Gastrocnemius medialis (tissue), 4 donors: ENCODE measurements around the gene SLC1A5.

Experiments
- POLR2A ChIP-seq, 2 donors: fragments of 450-650 bp; IDR thresholded peaks; one replicate each; pipeline ENCODE4 v1.6.1; 2017; ENCODE audit warnings: antibody characterized with exemption in 2 of 2, mild to moderate bottlenecking in 2 of 2, moderate library complexity in 2 of 2
- TF ChIP-seq, protein P1 (sequence below), 5 experiments: fragments of 450-650 bp in 3 of 5; fragments of 200-600 bp in 2 of 5; sonication (generic) in 2 of 5; IDR thresholded peaks in 4 of 5; conservative IDR thresholded peaks in 1 of 5; 1 replicate in 4 of 5; 2 replicates in 1 of 5; pipeline ENCODE4 v1.5.1; 2016 to 2019; ENCODE audit warnings: antibody characterized with exemption in 5 of 5, mild to moderate bottlenecking in 3 of 5, moderate library complexity in 3 of 5

DNA sequence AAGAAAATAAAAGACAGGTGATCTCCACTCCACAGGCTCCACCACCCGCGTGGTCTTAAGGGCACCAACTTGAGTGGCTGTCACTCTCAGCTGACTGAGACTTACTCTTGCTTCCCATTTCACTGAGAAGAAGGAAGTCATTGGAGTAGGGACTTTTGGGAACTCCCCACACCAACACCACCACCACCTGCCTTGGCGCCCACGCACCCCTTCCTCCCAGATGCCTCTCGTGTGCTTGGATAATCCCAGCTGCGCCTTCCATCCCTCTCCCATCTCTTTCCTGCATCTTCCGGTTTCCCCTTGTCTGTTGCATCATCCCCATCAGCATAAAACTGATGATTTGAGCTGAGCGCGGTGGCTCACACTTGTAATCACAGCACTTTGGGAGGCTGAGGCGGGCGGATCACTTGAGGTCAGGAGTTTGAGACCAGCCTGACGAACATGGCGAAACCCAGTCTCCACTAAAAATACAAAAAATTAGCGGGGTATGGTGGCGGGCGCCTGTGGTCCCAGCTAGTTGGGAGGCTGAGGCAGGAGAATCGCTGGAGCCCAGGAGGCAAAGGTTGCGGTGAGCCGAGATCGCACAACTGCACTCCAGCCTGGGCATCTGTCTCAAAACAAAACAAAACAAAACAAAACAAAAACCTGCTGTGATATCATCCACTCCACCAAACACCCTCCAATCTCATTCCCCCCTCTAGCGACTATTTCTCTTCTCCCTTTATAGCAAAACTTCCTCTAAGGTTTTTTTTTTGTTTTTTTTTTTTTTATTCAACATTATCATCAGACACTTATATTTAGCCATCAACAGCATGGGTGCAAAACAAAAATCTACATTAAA is 36.7 kb upstream of the SLC1A5 start:
- no peak for TF ChIP-seq POLR2A (IDR thresholded peaks at IDR 0.05)
- TF ChIP-seq, protein P1, sequence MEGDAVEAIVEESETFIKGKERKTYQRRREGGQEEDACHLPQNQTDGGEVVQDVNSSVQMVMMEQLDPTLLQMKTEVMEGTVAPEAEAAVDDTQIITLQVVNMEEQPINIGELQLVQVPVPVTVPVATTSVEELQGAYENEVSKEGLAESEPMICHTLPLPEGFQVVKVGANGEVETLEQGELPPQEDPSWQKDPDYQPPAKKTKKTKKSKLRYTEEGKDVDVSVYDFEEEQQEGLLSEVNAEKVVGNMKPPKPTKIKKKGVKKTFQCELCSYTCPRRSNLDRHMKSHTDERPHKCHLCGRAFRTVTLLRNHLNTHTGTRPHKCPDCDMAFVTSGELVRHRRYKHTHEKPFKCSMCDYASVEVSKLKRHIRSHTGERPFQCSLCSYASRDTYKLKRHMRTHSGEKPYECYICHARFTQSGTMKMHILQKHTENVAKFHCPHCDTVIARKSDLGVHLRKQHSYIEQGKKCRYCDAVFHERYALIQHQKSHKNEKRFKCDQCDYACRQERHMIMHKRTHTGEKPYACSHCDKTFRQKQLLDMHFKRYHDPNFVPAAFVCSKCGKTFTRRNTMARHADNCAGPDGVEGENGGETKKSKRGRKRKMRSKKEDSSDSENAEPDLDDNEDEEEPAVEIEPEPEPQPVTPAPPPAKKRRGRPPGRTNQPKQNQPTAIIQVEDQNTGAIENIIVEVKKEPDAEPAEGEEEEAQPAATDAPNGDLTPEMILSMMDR (IDR thresholded peaks at IDR 0.05 in 4 of 5, conservative IDR thresholded peaks at IDR 0.05 in 1 of 5) = no peak
